HepG2 (cell line): ENCODE results near the gene ALG9.

ENCODE experiments used
- CEBPZ ChIP-seq: IDR thresholded peaks from 2 replicates; pipeline ENCODE4 v1.6.1; 2012; ENCODE audit warnings: low read length, improper control_type of control experiment
- NPAS2 ChIP-seq: sonication (generic); formaldehyde crosslinking; IDR thresholded peaks from 2 replicates; pipeline ENCODE4 v1.8.0; 2022; ENCODE audit warnings: mild to moderate bottlenecking, missing genetic modification reagents, borderline replicate concordance
- POLR2A ChIP-seq, 2 experiments: IDR thresholded peaks; 2 replicates each; pipeline ENCODE4 v1.6.1; 2011; ENCODE audit warnings: low read depth in 2 of 2, low read length in 2 of 2, mild to moderate bottlenecking in 1 of 2, moderate library complexity in 1 of 2; ENCODE audit not compliant: insufficient read depth in 1 of 2
- ZNF530 ChIP-seq: sonication (generic); formaldehyde crosslinking; IDR thresholded peaks from 2 replicates; pipeline ENCODE4 v1.5.0; 2020; ENCODE audit warnings: low read depth, mild to moderate bottlenecking, missing genetic modification reagents
- ZNF557 ChIP-seq: sonication (generic); formaldehyde crosslinking; IDR thresholded peaks from 2 replicates; pipeline ENCODE4 v1.4.0; 2020; ENCODE audit warnings: missing genetic modification reagents
- ZNF713 ChIP-seq: sonication (generic); formaldehyde crosslinking; IDR thresholded peaks from 2 replicates; pipeline ENCODE4 v1.4.0; 2020; ENCODE audit warnings: mild to moderate bottlenecking, missing genetic modification reagents
- TF ChIP-seq, protein P1 (sequence below): sonication (generic); formaldehyde crosslinking; IDR thresholded peaks from 2 replicates; pipeline ENCODE4 v1.5.0; 2020; ENCODE audit warnings: mild to moderate bottlenecking, missing genetic modification reagents, moderate library complexity
- TF ChIP-seq, protein P2 (sequence below): sonication (generic); formaldehyde crosslinking; IDR thresholded peaks from 2 replicates; pipeline ENCODE4 v1.5.0; 2020; ENCODE audit warnings: mild to moderate bottlenecking, low read depth, missing genetic modification reagents, borderline replicate concordance
- TF ChIP-seq, protein P3 (sequence below): sonication (generic); formaldehyde crosslinking; conservative IDR thresholded peaks from 2 replicates; pipeline ENCODE4 v1.8.1; 2023; ENCODE audit warnings: missing genetic modification reagents
- TF ChIP-seq, protein P4 (sequence below): IDR thresholded peaks from 2 replicates; pipeline ENCODE4 v1.6.1; 2012; ENCODE audit warnings: low read depth, low read length, improper control_type of control experiment

- TF ChIP-seq NPAS2 (CRISPR knock-in tag) (no peak), POLR2A (IDR thresholded peaks at IDR 0.05; ENCODE audit: insufficient read depth in 1 of 2, low read depth in 2 of 2, low read length in 2 of 2) (no peak), ZNF713 (no peak), ZNF530 (CRISPR knock-in tag) (no peak), CEBPZ (no peak), ZNF557 (CRISPR knock-in tag) (no peak)
- TF ChIP-seq, protein P1, sequence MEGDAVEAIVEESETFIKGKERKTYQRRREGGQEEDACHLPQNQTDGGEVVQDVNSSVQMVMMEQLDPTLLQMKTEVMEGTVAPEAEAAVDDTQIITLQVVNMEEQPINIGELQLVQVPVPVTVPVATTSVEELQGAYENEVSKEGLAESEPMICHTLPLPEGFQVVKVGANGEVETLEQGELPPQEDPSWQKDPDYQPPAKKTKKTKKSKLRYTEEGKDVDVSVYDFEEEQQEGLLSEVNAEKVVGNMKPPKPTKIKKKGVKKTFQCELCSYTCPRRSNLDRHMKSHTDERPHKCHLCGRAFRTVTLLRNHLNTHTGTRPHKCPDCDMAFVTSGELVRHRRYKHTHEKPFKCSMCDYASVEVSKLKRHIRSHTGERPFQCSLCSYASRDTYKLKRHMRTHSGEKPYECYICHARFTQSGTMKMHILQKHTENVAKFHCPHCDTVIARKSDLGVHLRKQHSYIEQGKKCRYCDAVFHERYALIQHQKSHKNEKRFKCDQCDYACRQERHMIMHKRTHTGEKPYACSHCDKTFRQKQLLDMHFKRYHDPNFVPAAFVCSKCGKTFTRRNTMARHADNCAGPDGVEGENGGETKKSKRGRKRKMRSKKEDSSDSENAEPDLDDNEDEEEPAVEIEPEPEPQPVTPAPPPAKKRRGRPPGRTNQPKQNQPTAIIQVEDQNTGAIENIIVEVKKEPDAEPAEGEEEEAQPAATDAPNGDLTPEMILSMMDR (CRISPR knock-in tag), result no peak
- TF ChIP-seq, protein P2, sequence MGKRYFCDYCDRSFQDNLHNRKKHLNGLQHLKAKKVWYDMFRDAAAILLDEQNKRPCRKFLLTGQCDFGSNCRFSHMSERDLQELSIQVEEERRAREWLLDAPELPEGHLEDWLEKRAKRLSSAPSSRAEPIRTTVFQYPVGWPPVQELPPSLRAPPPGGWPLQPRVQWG (CRISPR knock-in tag), result no peak
- TF ChIP-seq, protein P3, sequence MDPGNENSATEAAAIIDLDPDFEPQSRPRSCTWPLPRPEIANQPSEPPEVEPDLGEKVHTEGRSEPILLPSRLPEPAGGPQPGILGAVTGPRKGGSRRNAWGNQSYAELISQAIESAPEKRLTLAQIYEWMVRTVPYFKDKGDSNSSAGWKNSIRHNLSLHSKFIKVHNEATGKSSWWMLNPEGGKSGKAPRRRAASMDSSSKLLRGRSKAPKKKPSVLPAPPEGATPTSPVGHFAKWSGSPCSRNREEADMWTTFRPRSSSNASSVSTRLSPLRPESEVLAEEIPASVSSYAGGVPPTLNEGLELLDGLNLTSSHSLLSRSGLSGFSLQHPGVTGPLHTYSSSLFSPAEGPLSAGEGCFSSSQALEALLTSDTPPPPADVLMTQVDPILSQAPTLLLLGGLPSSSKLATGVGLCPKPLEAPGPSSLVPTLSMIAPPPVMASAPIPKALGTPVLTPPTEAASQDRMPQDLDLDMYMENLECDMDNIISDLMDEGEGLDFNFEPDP (CRISPR knock-in tag), result no peak
- TF ChIP-seq, protein P4, sequence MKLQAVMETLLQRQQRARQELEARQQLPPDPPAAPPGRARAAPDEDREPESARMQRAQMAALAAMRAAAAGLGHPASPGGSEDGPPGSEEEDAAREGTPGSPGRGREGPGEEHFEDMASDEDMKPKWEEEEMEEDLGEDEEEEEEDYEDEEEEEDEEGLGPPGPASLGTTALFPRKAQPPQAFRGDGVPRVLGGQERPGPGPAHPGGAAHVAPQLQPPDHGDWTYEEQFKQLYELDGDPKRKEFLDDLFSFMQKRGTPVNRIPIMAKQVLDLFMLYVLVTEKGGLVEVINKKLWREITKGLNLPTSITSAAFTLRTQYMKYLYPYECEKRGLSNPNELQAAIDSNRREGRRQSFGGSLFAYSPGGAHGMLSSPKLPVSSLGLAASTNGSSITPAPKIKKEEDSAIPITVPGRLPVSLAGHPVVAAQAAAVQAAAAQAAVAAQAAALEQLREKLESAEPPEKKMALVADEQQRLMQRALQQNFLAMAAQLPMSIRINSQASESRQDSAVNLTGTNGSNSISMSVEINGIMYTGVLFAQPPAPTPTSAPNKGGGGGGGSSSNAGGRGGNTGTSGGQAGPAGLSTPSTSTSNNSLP, result no peak
Measured at GRCh38 chr11:111811445-111811844, 59.9 kb downstream of the ALG9 start.
